NCI-H146 (cell line): Measurements from ENCODE around the gene OR51M1.
"Not testable (repeated sequence)": the region's sequence is repeated elsewhere in the genome, so short reads cannot be mapped to it uniquely, and the experiment has no call there.

Source experiments
- DNase-seq: peaks from one replicate; lab custom pipeline; 2025; lab: John Stamatoyannopoulos, UW

Gene OR51M1

GRCh38 chr11:5383576-5383975 lies at the start of gene OR51M1:
OR51M1 (plus strand) TSS chr11:5383812; CDS start chr11:5389399, 5,587 bp downstream.
- no peak for DNase-seq

DNA sequence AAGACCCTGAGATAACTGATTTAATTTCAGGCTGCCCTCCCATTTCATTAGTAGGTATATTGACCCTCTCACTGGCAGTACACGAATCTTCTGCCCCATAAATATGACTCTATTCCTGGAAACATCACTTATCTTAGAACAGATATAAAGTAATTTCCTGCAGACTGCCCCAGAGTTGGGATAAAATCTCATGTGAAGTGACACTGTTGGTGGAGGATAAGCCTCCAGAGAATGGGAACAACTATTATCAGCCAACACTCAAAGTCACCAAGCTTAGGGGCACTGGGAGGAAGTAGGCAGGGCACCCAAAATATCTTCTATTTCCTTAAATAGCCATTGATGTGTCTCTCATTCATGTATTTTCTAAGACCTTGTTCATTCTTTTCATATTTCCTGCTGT lies 48.4 kb upstream of the OR51M1 start:
- no peak for DNase-seq

DNA sequence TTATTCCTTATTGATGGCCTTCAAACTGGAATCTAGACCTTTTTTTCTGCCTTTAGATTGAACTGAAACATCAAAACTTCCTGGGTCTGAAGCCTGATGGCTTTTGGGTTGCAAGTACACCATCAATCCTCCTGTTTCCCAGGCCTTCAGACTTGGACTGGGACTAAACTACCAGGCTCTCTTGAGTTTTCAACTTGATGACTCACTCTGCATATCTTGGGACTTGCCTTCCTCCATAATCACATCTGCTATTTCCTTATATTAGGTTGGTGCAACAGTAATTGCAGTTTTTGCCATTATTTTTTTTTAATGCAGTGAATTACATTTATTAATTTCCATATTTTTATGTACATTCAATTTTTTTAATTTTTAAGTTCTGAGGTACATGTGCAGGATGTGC lies 47.3 kb upstream of the OR51M1 start:
- no peak for DNase-seq

GRCh38 chr11:5337253-5337652 lies 46.4 kb upstream of the OR51M1 start:
- DNase-seq, result not testable (repeated sequence)

DNA sequence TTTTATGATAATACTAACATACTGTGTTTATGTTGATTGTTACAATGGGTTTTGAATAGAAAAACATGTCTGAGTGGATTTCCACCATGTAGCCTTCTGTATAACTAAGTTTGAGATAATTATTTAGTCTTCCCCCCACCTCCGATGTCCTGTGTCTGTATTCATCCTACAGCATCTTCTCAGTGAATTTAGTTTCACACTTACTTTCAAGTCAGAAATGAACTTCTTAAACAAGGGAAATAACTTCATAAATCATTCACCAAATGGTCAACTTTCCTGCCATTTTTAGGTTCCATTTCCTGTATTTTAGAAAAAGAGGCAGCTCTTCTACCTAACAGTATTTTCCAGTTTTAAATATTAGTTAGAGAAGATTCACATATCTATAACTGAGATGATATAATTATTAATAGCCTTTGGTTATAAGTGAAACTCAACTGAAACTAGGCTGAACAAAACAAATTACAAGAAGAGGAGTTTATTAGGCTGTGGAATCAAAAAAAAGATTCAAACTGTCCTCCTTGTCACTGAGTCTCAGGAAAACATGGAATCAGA lies 43.8 kb upstream of the OR51M1 start:
- DNase-seq, result no peak

GRCh38 chr11:5343474-5344335 lies 39.9 kb upstream of the OR51M1 start, which contains the start of gene OR51B5:
OR51B5 (minus strand) TSS chr11:5343524; CDS start chr11:5343524, 0 bp downstream.
- no peak for DNase-seq

DNA sequence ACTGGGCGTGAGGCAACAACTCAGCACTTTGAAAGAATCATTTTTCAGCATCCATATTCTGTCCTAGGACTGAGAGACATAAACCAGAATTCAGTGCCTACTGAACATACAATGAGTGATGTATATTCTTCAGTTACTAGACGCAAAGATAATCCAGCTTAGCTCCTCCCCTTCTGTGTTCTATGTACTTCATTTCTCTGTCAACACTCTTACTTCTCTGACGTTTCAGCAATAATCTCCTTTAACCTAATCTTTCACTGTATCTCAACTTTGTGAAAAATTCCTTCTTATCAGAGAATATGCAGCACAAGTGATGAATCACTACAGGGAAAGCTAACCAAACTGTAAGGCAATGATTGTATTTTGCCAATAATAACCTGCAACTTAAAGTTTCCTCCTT lies 37.8 kb upstream of the OR51M1 start:
- no peak for DNase-seq

DNA sequence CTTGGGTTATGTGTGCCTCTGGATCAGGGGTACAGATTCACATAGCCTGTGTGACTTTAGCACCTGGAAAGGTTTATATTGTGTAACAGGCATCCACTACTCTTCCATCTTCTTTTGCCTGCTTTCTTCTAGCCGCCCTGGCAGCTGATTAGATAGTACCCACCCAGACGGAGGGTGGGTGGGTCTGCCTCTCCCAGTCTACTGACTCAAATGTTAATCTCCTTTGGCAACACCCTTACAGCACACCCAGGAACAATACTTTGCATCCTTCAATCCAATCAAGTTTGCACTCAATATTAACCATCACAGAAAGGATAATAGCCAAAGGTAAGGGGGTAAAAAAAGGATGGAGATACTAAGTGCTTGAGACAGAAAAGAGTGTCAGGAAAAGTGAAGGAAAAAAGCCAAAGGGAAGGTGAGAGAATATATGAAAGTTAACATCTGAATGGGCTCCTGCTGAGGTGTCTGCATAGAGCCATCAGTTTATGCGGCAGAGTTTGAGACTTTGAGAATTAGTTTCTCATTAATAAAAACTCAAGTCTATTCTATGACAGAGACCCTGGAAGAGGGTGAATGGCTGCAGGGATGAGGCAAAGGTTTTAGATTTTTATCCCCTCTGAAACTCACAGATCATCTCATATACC lies 34.9 kb upstream of the OR51M1 start:
- DNase-seq, result no peak

DNA sequence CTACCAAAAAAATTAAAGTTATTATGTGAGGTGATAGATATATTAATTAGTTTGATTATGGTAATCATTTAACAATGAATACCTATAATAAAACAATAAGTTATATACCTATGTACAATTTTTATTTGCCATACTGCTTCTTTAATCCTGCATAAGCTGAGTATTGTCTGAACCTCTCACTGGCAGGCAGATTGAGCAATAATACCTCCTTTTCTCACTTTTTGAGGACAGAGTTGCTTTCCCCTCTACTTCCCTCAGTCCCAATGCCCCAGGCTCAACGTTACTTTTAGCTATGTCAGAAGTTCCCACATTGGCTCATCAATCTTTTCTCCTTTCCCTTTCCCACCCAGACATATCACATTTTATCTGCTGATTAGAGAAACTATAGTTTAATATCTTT lies 34.1 kb upstream of the OR51M1 start:
- no peak for DNase-seq

DNA sequence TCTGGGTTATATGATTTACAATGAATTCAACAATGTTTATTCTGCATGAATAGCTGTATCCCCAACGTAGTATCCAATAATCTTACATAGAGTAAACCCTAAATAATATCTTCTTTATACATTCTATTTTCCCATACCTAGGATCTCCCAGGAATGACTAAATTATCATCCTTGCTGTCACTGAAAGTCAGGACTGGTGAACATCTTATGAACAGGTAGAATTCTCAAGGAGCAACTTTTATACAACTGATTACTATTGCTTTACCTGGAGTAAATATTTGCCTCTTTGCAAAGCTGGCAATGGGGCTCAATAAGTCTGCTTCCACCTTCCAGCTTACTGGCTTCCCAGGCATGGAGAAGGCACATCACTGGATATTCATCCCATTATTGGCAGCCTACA lies 32.4 kb upstream of the OR51M1 start, which contains the start of gene OR51B6:
Gene OR51B6 (plus strand): TSS at position 301 of the 400 bp plus-strand sequence. CDS start 0 bp downstream, at position 301.
- no peak for DNase-seq

DNA sequence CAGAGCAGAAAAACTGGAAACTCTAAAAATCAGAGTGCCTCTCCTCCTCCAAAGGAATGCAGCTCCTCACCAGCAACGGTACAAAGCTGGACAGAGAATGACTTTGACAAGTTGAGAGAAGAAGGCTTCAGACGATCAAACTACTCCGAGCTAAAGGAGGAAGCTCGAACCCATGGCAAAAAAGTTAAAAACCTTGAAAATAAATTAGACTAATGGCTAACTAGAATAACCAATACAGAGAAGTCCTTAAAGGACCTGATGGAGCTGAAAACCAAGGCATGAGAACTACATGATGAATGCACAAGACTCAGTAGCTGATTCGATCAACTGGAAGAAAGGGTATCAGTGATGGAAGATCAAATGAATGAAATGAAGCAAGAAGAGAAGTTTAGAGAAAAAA lies 27.6 kb upstream of the OR51M1 start:
- not testable (repeated sequence) for DNase-seq

GRCh38 chr11:5362017-5362625 lies 21.5 kb upstream of the OR51M1 start:
- no peak for DNase-seq

DNA sequence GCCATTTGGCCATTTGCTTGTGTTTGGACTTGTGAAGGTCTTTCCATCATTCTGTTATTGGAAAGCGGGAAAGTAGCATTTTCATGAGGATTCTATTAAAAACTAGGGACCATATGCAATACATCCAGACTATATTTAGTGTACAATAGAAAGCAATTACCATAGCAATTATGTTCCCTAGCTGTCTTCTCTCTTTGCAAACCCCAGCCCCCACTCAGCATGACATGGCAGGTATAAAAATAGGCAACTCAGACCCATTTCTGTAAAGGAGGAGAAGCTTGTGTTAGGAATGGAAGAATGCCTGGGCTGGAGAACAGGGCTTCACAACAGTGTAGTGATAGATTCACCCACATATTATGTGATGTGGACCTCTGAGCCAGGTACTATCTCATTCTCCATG lies 19.9 kb upstream of the OR51M1 start:
- no peak for DNase-seq

DNA sequence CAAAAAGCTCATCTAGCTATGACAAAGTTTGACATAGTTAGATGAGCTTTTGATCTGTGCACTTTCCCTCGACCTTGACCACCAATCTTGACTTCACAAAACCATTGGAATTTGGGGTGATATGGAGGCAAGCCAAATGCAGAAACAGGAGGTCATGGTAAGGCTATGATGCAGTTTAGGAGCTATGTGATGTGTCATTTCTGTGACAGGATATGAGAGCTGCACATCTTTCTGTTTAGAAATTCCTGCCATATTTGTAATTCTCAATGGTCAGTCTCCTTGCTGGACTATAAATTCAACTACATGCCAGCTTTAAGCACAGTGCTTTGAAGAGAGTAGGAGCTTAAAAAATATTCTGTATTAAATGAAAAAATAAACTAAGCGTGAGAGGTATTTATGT lies 19.4 kb upstream of the OR51M1 start:
- DNase-seq, result no peak

GRCh38 chr11:5366365-5366764 lies 17.2 kb upstream of the OR51M1 start:
- not testable (repeated sequence) for DNase-seq

DNA sequence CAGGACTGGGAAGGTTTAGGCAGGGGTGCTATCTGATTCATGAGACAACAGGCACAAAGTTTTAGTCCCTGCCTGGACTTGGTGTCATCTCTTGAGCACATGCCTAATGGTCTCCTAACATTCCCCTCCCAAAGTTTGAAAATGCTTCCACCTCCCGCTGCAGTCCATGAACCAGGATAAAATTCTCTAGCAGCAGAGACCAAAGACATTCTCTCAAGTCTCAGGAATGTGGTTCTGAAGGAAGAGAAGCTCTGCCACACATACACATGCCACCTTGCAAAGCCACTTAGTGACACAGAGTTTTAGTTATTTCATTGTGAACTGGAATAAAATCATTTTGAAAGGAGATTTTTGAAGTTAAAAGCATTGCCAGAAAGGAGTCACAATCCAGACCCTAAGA lies 16.8 kb upstream of the OR51M1 start:
- DNase-seq, result no peak

- DNase-seq, result no peak
These were observed 16.1 kb upstream of the OR51M1 start for GRCh38 chr11:5367448-5368074.

- DNase-seq, result no peak
These were observed 15.0 kb upstream of the OR51M1 start for GRCh38 chr11:5368502-5369043.

- DNase-seq, result no peak
These were observed 13.8 kb upstream of the OR51M1 start for GRCh38 chr11:5369789-5370188.

- DNase-seq, result peak; percentile 42
These were observed 2.8 kb upstream of the OR51M1 start for GRCh38 chr11:5380740-5381342.

DNA sequence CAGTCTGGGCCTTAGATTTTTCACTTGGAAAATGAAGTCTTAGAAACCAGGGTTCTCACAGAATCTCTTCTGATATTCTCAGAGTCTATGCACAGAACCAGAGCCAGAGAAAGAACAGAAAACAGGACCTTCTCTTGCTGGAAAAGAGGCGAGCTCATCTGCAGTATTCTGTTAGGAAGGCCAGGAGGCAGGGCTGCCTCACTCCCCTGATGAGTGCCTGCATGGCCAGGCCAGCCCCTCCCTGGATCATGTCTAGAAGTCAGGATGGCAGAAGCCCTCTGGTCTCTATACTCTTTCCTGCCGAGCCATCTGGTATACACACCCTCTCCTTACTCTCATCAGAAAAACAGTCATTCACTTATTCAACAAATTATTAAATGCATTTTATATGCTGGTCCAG lies 723 bp downstream of the OR51M1 start:
- no peak for DNase-seq
